ENCODE measurements around the gene EED.

The EED gene

GRCh38 chr11:86261328-86261727 lies 16.8 kb downstream of the EED start:
- 0 out of 2 replicates have a peak, but pooled peaks cover 1% of the 10 kb centered on the region for H3K79me2 ChIP-seq (ENCODE audit: insufficient read depth, low read depth)
- H3K4me3 ChIP-seq (IDR thresholded peaks at IDR 0.05; ENCODE audit: insufficient read depth, low read depth, low read length), result no peak overlapping the region
- H4K20me1 ChIP-seq (ENCODE audit: insufficient read depth), result no peaks in the 10 kb centered on the region
- TF ChIP-seq CTCF (conservative IDR thresholded peaks at IDR 0.05; ENCODE audit: low read depth, low read length), result no peak
- H3K4me1 ChIP-seq (ENCODE audit: low read depth, poor library complexity, severe bottlenecking), result no peaks in the 10 kb centered on the region
- no peak overlapping the region for H3K9ac ChIP-seq
- H2AFZ ChIP-seq (ENCODE audit: low read depth), result no peak overlapping the region
- H3K27ac ChIP-seq, result no peak overlapping the region
- H3K36me3 ChIP-seq (ENCODE audit: insufficient read depth), result no peaks in the 10 kb centered on the region
- H3K4me2 ChIP-seq, result no peak overlapping the region
- H3K27me3 ChIP-seq (ENCODE audit: insufficient read depth, low read depth), result no peaks in the 10 kb centered on the region

- no peaks in the 10 kb centered on the region for H3K27me3 ChIP-seq (ENCODE audit: insufficient read depth, low read depth)
- no peaks in the 10 kb centered on the region for H3K4me1 ChIP-seq (ENCODE audit: low read depth, poor library complexity, severe bottlenecking)
- no peak overlapping the region for H3K9ac ChIP-seq
- no peak overlapping the region for H3K4me3 ChIP-seq (IDR thresholded peaks at IDR 0.05; ENCODE audit: insufficient read depth, low read depth, low read length)
- no peaks in the 10 kb centered on the region for H3K79me2 ChIP-seq (ENCODE audit: insufficient read depth, low read depth)
- no peaks in the 10 kb centered on the region for H3K36me3 ChIP-seq (ENCODE audit: insufficient read depth)
- no peak overlapping the region for H2AFZ ChIP-seq (ENCODE audit: low read depth)
- H3K27ac ChIP-seq, result no peak overlapping the region
- H3K4me2 ChIP-seq, result no peak overlapping the region
- TF ChIP-seq CTCF (conservative IDR thresholded peaks at IDR 0.05; ENCODE audit: low read depth, low read length), result no peak
- no peaks in the 10 kb centered on the region for H4K20me1 ChIP-seq (ENCODE audit: insufficient read depth)
Measured at GRCh38 chr11:86262387-86262786, 17.8 kb downstream of the EED start.

- Histone ChIP-seq H3K79me2 (ENCODE audit: insufficient read depth, low read depth) (no peaks in the 10 kb centered on the region), H4K20me1 (ENCODE audit: insufficient read depth) (no peaks in the 10 kb centered on the region), H3K9ac (no peak overlapping the region), H3K4me3 (IDR thresholded peaks at IDR 0.05; ENCODE audit: insufficient read depth, low read depth, low read length) (no peak overlapping the region), H3K27me3 (ENCODE audit: insufficient read depth, low read depth) (no peaks in the 10 kb centered on the region), H2AFZ (ENCODE audit: low read depth) (no peak overlapping the region), H3K27ac (no peak overlapping the region), H3K4me2 (no peak overlapping the region), H3K4me1 (ENCODE audit: low read depth, poor library complexity, severe bottlenecking) (no peaks in the 10 kb centered on the region), H3K36me3 (ENCODE audit: insufficient read depth) (peaks cover 3% of the 10 kb centered on the region; the same call in 1 of the 2 replicates)
- no peak for TF ChIP-seq CTCF (conservative IDR thresholded peaks at IDR 0.05; ENCODE audit: low read depth, low read length)
Measured at GRCh38 chr11:86264649-86265048, 20.1 kb downstream of the EED start.

GRCh38 chr11:86265194-86265593 lies 20.6 kb downstream of the EED start:
- Histone ChIP-seq H3K4me1 (ENCODE audit: low read depth, poor library complexity, severe bottlenecking) (no peaks in the 10 kb centered on the region), H4K20me1 (ENCODE audit: insufficient read depth) (no peaks in the 10 kb centered on the region), H3K27ac (no peak overlapping the region), H3K27me3 (ENCODE audit: insufficient read depth, low read depth) (no peaks in the 10 kb centered on the region), H3K4me3 (IDR thresholded peaks at IDR 0.05; ENCODE audit: insufficient read depth, low read depth, low read length) (no peak overlapping the region), H3K9ac (no peak overlapping the region), H3K79me2 (ENCODE audit: insufficient read depth, low read depth) (no peaks in the 10 kb centered on the region; the same call in 1 of the 2 replicates), H3K36me3 (ENCODE audit: insufficient read depth) (peaks cover 8% of the 10 kb centered on the region; the same call in 1 of the 2 replicates), H3K4me2 (no peak overlapping the region), H2AFZ (ENCODE audit: low read depth) (no peak overlapping the region)
- no peak for TF ChIP-seq CTCF (conservative IDR thresholded peaks at IDR 0.05; ENCODE audit: low read depth, low read length)

All from KMS-11 (cell line).